Pulmonary artery endothelial cell (primary cell): ENCODE data around the gene TBL1X. TPM values are rescaled to one million over a fixed set of nuclear protein-coding genes. Genes with fewer than 3 reads are reported as not detected.
A peak's percentile ranks its signal among the peaks of the same experiment; 100 is the strongest.

ENCODE experiments used
- DNase-seq: peaks from one replicate; pipeline ENCODE4 v3.0.0-alpha.2; 2011; ENCODE audit warnings: low read depth, low spot score
- total RNA-seq: library from RNA; depleted of rRNA; stranded (reverse); fragments of >200 nt; gene quantifications from 2 replicates; pipeline ENCODE4 v1.2.3, GENCODE V29; 2014

Gene TBL1X
- total RNA-seq, 1 donor from 2014 or later = 14.0 TPM

- no peak for DNase-seq
Measured at GRCh38 chrX:9494771-9495170, 29.9 kb downstream of the TBL1X start.

DNA sequence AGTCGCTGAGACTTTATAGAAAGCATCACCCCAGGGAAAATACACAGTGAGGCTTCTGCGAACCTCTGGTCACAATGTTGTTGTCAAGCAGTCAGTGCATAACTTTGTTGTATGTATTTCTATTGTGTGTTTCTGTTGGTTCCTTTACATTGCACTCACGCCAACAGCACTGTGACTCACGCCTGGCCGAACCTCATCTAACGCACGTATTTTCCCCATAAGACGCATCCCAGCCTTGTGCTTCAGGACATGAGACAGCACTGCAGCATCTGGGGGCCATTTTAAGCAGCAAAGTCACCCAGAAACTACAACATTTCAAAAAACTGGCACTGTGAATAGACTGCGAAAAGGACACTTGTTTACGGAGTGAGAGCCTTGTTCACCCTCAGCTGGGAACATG lies 30.6 kb downstream of the TBL1X start:
- DNase-seq = no peak

GRCh38 chrX:9498236-9498635 lies 33.4 kb downstream of the TBL1X start:
- no peak for DNase-seq

GRCh38 chrX:9500584-9500983 lies 35.7 kb downstream of the TBL1X start:
- DNase-seq = no peak

DNA sequence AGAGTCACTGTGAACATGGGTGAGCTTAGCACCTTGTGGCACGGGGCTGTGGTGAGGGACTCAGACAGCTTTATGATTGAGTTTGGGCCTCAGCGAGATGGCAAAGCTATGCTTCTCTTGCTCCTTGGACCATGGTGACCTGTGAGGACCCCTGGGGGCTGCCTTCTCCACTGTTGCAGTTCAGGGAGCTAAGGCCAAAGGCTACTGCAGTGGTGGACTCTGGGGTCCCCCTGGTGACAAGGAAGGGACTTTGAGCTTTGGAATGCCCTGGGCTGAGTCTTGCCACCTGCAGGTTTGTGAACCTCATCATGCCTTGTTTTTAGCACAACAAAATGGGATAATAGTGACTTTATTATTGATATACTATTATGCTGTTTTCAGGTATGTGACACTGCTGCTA lies 36.5 kb downstream of the TBL1X start:
- no peak for DNase-seq

- no peak for DNase-seq
Measured at GRCh38 chrX:9503261-9503660, 38.4 kb downstream of the TBL1X start.

- no peak for DNase-seq
Measured at GRCh38 chrX:9510366-9510765, 45.5 kb downstream of the TBL1X start.

- no peak for DNase-seq
Measured at GRCh38 chrX:9510980-9511379, 46.1 kb downstream of the TBL1X start.

DNA sequence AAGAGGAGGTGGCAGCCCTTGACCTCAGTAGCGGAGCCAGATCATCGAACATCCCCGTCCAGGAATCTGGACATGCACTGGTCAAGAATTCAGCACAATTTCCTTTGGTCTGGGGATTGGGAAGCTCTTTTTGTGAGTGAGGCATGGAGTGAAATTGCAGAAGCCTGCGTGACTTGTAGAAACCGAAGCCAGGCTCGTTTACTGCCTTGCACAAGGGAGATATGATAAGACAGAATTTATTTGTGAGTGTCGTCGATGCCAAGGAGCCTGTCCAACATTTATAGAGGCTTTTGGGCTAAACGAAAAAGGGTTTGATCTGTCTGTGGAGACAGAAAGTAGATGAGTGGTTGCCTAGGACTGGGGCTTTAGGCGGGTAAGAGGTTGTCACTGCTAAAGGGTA lies 50.6 kb downstream of the TBL1X start:
- DNase-seq = no peak

GRCh38 chrX:9515973-9516538 lies 51.2 kb downstream of the TBL1X start:
- no peak for DNase-seq

GRCh38 chrX:9516635-9517034 lies 51.8 kb downstream of the TBL1X start:
- no peak for DNase-seq

GRCh38 chrX:9518051-9518450 lies 53.2 kb downstream of the TBL1X start:
- no peak for DNase-seq

- DNase-seq = no peak
Measured at GRCh38 chrX:9518889-9519288, 54.0 kb downstream of the TBL1X start.

DNA sequence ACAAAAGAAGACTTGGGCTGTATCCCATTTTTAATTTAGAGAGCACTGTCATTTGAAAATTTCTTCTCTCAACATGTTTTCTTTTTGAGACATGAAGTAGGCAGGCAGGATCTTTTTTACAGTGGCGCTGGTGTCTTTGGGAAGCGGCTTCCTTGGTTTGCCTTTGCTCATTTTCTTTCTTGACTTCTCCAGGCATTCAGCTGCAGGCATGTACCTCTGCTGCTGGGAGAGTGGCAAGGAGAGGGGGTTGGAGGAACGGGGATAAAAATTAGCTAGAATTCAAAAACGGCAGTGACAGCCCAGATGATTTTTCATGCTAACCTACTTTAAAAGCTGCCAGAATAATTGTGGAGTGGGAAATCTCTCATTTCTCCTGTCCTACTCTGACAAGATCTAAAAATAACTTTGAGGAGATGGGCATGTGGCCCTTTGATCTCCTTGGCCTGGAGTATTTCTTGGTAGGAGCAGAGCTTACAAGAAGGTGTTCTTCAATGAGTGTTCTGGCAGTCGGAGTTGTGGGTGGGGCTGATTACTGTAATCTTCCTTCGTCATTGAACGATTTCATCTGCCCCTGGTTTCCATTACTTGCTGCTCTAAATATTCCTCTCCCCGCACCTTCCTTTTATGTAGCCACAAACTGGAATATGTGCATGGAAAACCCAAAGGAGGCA lies 54.8 kb downstream of the TBL1X start:
- DNase-seq = no peak

DNA sequence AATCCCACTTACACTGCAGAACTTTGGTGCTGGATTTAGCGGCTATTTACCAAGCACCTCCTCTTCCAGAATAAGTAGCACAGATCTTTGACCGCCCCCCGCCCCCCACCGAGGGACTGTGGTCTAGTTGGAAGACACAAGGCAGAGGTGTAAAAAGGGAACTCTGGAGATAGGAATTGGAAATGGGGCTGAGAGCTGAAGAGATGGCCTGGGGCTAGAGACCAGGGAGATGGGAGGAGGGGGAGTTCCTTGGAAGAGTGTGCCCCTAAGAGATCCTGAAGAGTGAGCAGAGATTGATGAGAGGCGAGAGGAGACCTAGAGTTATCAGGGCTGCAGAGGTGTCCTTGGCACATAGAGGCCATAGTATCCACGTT lies 55.3 kb downstream of the TBL1X start:
- DNase-seq = no peak

- DNase-seq = no peak
Measured at GRCh38 chrX:9522378-9523155, 57.7 kb downstream of the TBL1X start.

- DNase-seq = no peak
Measured at GRCh38 chrX:9525511-9526248, 60.8 kb downstream of the TBL1X start.

DNA sequence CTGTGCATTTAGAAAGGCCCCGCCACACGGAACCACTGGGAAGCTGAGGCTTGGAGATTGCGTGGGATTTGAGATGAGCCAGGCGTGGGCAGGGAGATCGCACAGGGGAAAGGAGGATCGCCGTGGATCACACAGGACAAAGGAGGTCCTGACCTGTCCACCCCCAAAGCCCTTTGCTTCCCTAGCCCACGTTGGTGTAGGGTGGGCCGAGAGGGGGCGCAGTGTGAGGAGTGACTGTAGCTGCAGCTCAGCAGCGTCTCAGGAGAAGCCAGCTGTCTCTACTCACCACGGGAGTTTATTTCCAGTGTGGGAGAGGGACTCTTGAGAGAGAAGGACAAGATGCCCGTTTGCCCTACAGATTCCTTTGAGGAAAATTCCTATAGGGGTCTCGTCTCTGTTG lies 62.1 kb downstream of the TBL1X start:
- no peak for DNase-seq

- DNase-seq = no peak
Measured at GRCh38 chrX:9528498-9528897, 63.6 kb downstream of the TBL1X start.

- DNase-seq = no peak
Measured at GRCh38 chrX:9529223-9529622, 64.4 kb downstream of the TBL1X start.

DNA sequence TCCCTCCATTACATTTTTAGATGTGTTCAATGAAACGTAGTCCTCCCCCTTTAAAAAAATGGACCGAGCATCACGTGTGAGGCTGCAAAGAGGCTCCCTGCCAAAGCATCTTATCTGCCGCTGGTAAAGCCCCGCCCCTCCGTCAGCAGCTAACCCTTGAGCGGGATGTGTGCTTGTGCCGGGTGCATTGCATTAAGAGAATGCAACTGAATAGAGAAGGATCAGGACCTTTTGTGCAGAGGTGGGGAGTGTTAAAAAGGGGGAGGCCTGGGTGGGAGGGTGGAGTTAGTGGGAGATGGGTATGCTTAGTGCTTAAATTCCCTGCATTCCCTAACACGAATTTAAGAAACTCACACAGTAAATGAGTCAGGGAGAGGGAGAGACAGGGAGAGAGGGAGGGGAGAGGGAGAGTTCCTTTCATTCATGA lies 66.0 kb downstream of the TBL1X start:
- DNase-seq = peak; percentile 11

DNA sequence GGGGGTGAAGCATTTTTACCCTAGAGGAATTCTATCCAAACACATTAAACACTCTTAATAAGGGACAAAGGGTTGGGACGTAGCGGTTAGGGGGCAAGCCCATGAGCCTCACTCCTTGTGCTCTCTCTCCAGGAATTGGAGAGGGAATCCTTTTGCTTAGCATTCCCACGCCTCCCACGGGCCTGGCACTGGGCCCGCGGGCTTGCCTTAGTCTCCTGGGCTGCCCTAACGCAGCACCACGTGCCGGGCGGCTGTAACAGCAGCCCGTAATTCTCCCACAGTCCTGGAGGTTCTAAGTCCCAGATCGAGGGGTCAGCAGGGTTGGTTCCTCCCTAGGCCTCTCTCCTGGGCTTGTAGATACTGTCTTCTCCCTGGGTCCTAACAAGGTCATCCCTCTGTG lies 67.5 kb downstream of the TBL1X start:
- DNase-seq = no peak
